GM12878 (cell line): Measurements from ENCODE around the gene SPARC. TPM values are rescaled to one million over a fixed set of nuclear protein-coding genes. Genes with fewer than 3 reads are reported as not detected.

ENCODE experiments used
- ATAC-seq: fragments of 200-7000 bp; cut with Tn5 transposase; 3 replicates; pipeline ENCODE4 v1.9.1; 2020; ENCODE audit warnings: mild to moderate bottlenecking, moderate library complexity
- BruUV-seq: library from RNA; stranded (reverse); fragments of 400-500 nt; replicated peaks from 2 replicates; lab custom pipeline; 2021; lab: Mats Ljungman, UMichigan
- CTCF ChIA-PET: fragments of 300-600 bp; sonication (Branson Sonifier 250); formaldehyde crosslinking; extraction: SDS; loops from one replicate; lab custom pipeline; 2021; ENCODE audit warnings: inconsistent platforms; lab: Yijun Ruan, JAX
- POLR2A ChIA-PET: fragments of 350-600 bp; formaldehyde crosslinking; extraction: SDS; loops from one replicate; lab custom pipeline; 2021; ENCODE audit warnings: inconsistent platforms; lab: Charles Lee
- RAD21 ChIA-PET: fragments of 300-600 bp; sonication (Branson Sonifier 250); formaldehyde crosslinking; loops from one replicate; lab custom pipeline; 2023; ENCODE audit warnings: antibody characterized with exemption; ENCODE audit not compliant: unreplicated experiment; lab: Charles Lee
- SMC1A ChIA-PET: fragments of 300-600 bp; sonication (Branson Sonifier 250); formaldehyde crosslinking; loops from one replicate; lab custom pipeline; 2023; ENCODE audit not compliant: unreplicated experiment, uncharacterized antibody; lab: Charles Lee
- DNase-seq: peaks from one replicate; pipeline ENCODE4 v3.0.0-alpha.2; 2011; ENCODE audit warnings: low read depth, low spot score
- FAIRE-seq: peaks from 3 replicates; lab custom pipeline; 2011; peaks lifted over from hg19 to GRCh38; lab: Jason Lieb, UNC
- H2AFZ ChIP-seq: 2 replicates; pipeline ENCODE4 v1.6.0; 2011; ENCODE audit warnings: low read depth, low read length, control low read depth; ENCODE audit not compliant: control insufficient read depth
- H3K27ac ChIP-seq: 2 replicates; pipeline ENCODE4 v1.5.1; 2011; ENCODE audit warnings: control low read depth; ENCODE audit not compliant: control insufficient read depth, insufficient read depth
- H3K27me3 ChIP-seq, 2 experiments: replicated peaks in 1 of 2; 2 replicates each; pipeline versions ENCODE4 v1.6.0 to v1.6.1; 2011; ENCODE audit warnings: low read length in 1 of 2; ENCODE audit not compliant: control insufficient read depth in 2 of 2, insufficient read depth in 2 of 2
- H3K36me3 ChIP-seq, 2 experiments: 2 replicates each; pipeline ENCODE4 v1.5.1; 2011; ENCODE audit warnings: low read length in 1 of 2; ENCODE audit not compliant: control insufficient read depth in 2 of 2, insufficient read depth in 2 of 2
- H3K4me1 ChIP-seq: 2 replicates; pipeline ENCODE4 v1.6.1; 2011; ENCODE audit warnings: mild to moderate bottlenecking, low read length, moderate library complexity, mixed read lengths; ENCODE audit not compliant: control insufficient read depth, insufficient read depth
- H3K4me2 ChIP-seq: 2 replicates; pipeline ENCODE4 v1.6.0; 2011; ENCODE audit warnings: control low read depth; ENCODE audit not compliant: control insufficient read depth, insufficient read depth
- H3K4me3 ChIP-seq: fragments of 200-600 bp; sonication (generic); 2 replicates; pipeline ENCODE4 v1.5.1; 2016
- H3K79me2 ChIP-seq: 2 replicates; pipeline ENCODE4 v1.6.0; 2011; ENCODE audit warnings: low read length; ENCODE audit not compliant: control insufficient read depth, insufficient read depth
- H3K9ac ChIP-seq: 2 replicates; pipeline ENCODE4 v1.8.0; 2011; ENCODE audit warnings: low read length, control low read depth, mixed read lengths; ENCODE audit not compliant: control insufficient read depth, insufficient read depth
- H3K9me3 ChIP-seq: replicated peaks from 3 replicates; pipeline ENCODE4 v1.5.1; 2011; ENCODE audit warnings: mild to moderate bottlenecking, low read length; ENCODE audit not compliant: control insufficient read depth, insufficient read depth
- H4K20me1 ChIP-seq: 2 replicates; pipeline ENCODE4 v1.6.0; 2011; ENCODE audit not compliant: control insufficient read depth, insufficient read depth
- MTA2 ChIP-seq: fragments of 450-650 bp; IDR thresholded peaks from 2 replicates; pipeline ENCODE4 v1.6.1; 2016; ENCODE audit warnings: low read depth, mild to moderate bottlenecking, moderate library complexity
- RFX5 ChIP-seq: IDR thresholded peaks from 2 replicates; pipeline ENCODE4 v1.6.1; 2011; ENCODE audit warnings: low read depth, low read length, improper control_type of control experiment
- SRF ChIP-seq, 2 experiments: IDR thresholded peaks; 2 replicates each; pipeline ENCODE4 v1.6.1; 2011; ENCODE audit warnings: low read depth in 2 of 2, low read length in 2 of 2, mild to moderate bottlenecking in 1 of 2, moderate library complexity in 1 of 2
- TARDBP ChIP-seq: IDR thresholded peaks from 2 replicates; pipeline ENCODE4 v1.6.1; 2016; ENCODE audit warnings: borderline replicate concordance
- ZBED1 ChIP-seq: IDR thresholded peaks from 2 replicates; pipeline ENCODE4 v1.6.1; 2016; ENCODE audit warnings: borderline replicate concordance
- ZSCAN29 ChIP-seq: fragments of 450-650 bp; IDR thresholded peaks from 2 replicates; pipeline ENCODE4 v1.6.1; 2017; ENCODE audit warnings: mild to moderate bottlenecking, moderate library complexity
- WGBS: methylation state at CpG from one replicate; pipeline ENCODE4 v1.1.6; 2016; ENCODE audit warnings: low lambda C conversion rate; ENCODE audit not compliant: insufficient replicate concordance, insufficient coverage; ENCODE audit errors: missing lambda C conversion rate; 5-methylcytosine and 5-hydroxymethylcytosine counted together
- in situ Hi-C: fragments of 300-500 bp; cut with MboI; formaldehyde crosslinking; loops from 9 replicates; pipeline ENCODE4 v1.14.3; 2018; ENCODE audit warnings: mixed read lengths
- intact Hi-C: fragments of 100-400 bp; cut with micrococcal nuclease; formaldehyde crosslinking; loops from one replicate; pipeline ENCODE4 v1.14.2; 2022; ENCODE audit not compliant: unreplicated experiment
- polyA plus RNA-seq, 11 experiments: library from polyadenylated mRNA; depleted of rRNA in 4 of 11; unstranded in 6 of 11; stranded (reverse) in 5 of 11; fragments of >200 nt; fragmentation: Nextera tagmentation in 4 of 11; fragmentation: Illumina TruSeq in 1 of 11; extraction: Ambion mirVana in 4 of 11; extraction: Trizol in 1 of 11; gene quantifications; 1 replicate in 1 of 11; 2 replicates in 10 of 11; pipeline versions ENCODE4 v1.2.1 to v1.2.3, GENCODE V29; 2011 to 2016; ENCODE audit warnings: inconsistent platforms in 2 of 11, missing spikeins in 2 of 11, low read depth in 1 of 11
- total RNA-seq, 4 experiments: library from RNA; depleted of rRNA in 3 of 4; stranded (reverse); fragments of >200 nt in 3 of 4; fragmentation: Illumina TruSeq in 1 of 4; extraction: Trizol in 1 of 4; gene quantifications; 2 replicates each; pipeline versions ENCODE4 v1.2.1 to v1.2.3, GENCODE V29; 2013 to 2021
- TF ChIP-seq, protein P1 (sequence below): IDR thresholded peaks from 2 replicates; pipeline ENCODE4 v1.6.1; 2011; ENCODE audit warnings: mild to moderate bottlenecking, low read depth, low read length, moderate library complexity; ENCODE audit not compliant: insufficient replicate concordance
- TF ChIP-seq, protein P2 (sequence below): fragments of 150-350 bp; IDR thresholded peaks from 2 replicates; pipeline ENCODE4 v1.6.1; 2014; ENCODE audit warnings: mild to moderate bottlenecking, low read depth, low read length

Gene SPARC
- total and polyA plus RNA-seq, 10 of the 15 experiments (the other 5 are each of a cell fraction or from before 2014, with no cell fraction given), result 29.6 to 154 (median 57.0) TPM

DNA sequence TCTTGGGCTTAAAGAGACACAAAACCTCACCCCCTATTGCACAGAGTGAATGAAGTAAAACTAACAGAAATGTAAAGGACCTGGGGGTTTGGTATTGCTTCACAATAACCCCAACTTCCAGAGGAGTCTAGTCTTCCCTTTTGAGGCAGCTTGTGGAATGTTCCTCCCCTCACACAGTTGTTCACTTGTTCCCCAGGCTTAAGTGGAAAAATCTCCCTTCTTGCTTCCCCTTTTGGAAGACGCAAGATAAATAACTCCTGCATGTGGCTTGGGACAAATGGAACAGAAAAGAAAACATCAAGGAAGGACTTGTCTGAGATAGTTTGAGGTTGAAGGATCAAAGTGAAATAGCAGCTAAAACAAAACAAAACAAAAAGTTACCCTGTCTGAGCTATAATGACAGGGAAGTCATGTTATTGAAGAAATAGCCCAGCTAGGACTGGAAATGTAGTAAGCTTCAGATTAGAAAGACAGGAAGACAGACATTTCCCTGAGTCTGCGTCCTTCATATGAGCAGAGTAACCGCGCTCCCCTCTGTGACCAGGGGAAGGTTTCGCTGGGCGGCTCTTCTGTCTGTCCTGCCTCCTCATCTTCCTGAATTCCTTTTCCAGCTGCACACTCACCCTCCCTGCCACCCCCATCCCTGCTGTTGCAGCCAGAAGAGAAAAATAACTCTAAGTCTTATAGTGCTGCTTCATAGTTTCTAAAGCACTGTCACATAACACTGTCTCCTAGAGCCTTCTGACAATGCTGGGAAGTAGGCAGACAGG, 8.8 kb downstream of the SPARC start:
- Histone ChIP-seq H3K79me2 (peaks cover 6% of the 10 kb centered on the region), H3K4me1 (peaks cover 27% of the 10 kb centered on the region), H3K27ac (peak overlapping the region; percentile 65), H3K9me3 (no peaks in the 10 kb centered on the region), H4K20me1 (no peaks in the 10 kb centered on the region), H3K4me3 (0 out of 2 replicates have a peak overlapping the region, but pooled peaks have one; percentile 0), H3K4me2 (peak overlapping the region; percentile 73), H3K9ac (no peak overlapping the region), H2AFZ (peak overlapping the region; percentile 48), H3K27me3 (no peaks in the 10 kb centered on the region), H3K36me3 (peaks cover 0 to 10% of the 10 kb centered on the region in 2 experiments; a peak in 1 of 4 replicates)
- ATAC-seq, result peak; percentile 34; the same call in 2 of the 3 replicates
- CTCF ChIA-PET, result interaction anchor here (0.7 kb wide), 1 partner anchor 230 kb away, joined by 3 read pairs; the partner anchor contains the start of gene SLC36A1
- TF ChIP-seq SRF (IDR thresholded peaks at IDR 0.05; ENCODE audit: low read depth in 2 of 2, low read length in 2 of 2) (no peak), ZSCAN29 (no peak), ZBED1 (no peak), TARDBP (no peak), MTA2 (no peak), RFX5 (no peak)
- TF ChIP-seq, protein P1, sequence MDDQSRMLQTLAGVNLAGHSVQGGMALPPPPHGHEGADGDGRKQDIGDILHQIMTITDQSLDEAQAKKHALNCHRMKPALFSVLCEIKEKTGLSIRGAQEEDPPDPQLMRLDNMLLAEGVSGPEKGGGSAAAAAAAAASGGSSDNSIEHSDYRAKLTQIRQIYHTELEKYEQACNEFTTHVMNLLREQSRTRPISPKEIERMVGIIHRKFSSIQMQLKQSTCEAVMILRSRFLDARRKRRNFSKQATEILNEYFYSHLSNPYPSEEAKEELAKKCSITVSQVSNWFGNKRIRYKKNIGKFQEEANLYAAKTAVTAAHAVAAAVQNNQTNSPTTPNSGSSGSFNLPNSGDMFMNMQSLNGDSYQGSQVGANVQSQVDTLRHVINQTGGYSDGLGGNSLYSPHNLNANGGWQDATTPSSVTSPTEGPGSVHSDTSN, result no peak
- TF ChIP-seq, protein P2, sequence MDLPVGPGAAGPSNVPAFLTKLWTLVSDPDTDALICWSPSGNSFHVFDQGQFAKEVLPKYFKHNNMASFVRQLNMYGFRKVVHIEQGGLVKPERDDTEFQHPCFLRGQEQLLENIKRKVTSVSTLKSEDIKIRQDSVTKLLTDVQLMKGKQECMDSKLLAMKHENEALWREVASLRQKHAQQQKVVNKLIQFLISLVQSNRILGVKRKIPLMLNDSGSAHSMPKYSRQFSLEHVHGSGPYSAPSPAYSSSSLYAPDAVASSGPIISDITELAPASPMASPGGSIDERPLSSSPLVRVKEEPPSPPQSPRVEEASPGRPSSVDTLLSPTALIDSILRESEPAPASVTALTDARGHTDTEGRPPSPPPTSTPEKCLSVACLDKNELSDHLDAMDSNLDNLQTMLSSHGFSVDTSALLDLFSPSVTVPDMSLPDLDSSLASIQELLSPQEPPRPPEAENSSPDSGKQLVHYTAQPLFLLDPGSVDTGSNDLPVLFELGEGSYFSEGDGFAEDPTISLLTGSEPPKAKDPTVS, result no peak
- RAD21 ChIA-PET, result no interaction called here
- POLR2A ChIA-PET, result no interaction called here
- no peak for DNase-seq
- SMC1A ChIA-PET, result interaction anchor here (0.9 to 1.2 kb wide), 2 partner anchors 41 to 61 kb away, joined by 3 read pairs; no protein-coding TSS in a partner anchor
- no peak for FAIRE-seq
- intact Hi-C loops (loop anchor here (5.0 kb wide), 1 partner anchor 44 kb away; no protein-coding TSS in a partner anchor), in situ Hi-C loops (no loop called here)
- no TSS peak for BruUV-seq
- 87% methylated on average over 6 of the region's 6 CpGs for whole genome bisulfite sequencing
